H9 (cell line): ENCODE measurements around the gene DOK5. TPM values are rescaled to one million over a fixed set of nuclear protein-coding genes. Genes with fewer than 3 reads are reported as not detected.

ENCODE experiments used
- DNase-seq: peaks from one replicate; pipeline ENCODE4 v3.0.0-alpha.2; 2017
- H2AFZ ChIP-seq: one replicate; pipeline ENCODE4 v1.6.1; 2013; ENCODE audit warnings: mild to moderate bottlenecking, low read length, control low read depth, moderate library complexity
- H2AK5ac ChIP-seq: 2 replicates; pipeline ENCODE4 v1.6.1; 2013; ENCODE audit warnings: low read length, control low read depth, mixed read lengths; ENCODE audit not compliant: insufficient read length
- H2BK120ac ChIP-seq: one replicate; pipeline ENCODE4 v1.6.1; 2013; ENCODE audit warnings: low read depth, mild to moderate bottlenecking, low read length, control low read depth, inconsistent platforms; ENCODE audit not compliant: poor library complexity, severe bottlenecking
- H2BK12ac ChIP-seq: 2 replicates; pipeline ENCODE4 v1.6.1; 2013; ENCODE audit warnings: low read length, control low read depth, mixed read lengths, low read depth; ENCODE audit not compliant: insufficient read length
- H2BK15ac ChIP-seq: 2 replicates; pipeline ENCODE4 v1.6.1; 2013; ENCODE audit warnings: low read depth, low read length, control low read depth
- H2BK20ac ChIP-seq: one replicate; pipeline ENCODE4 v1.6.1; 2013; ENCODE audit warnings: low read depth, mild to moderate bottlenecking, low read length, control low read depth, inconsistent platforms; ENCODE audit not compliant: poor library complexity, severe bottlenecking
- H2BK5ac ChIP-seq: 2 replicates; pipeline ENCODE4 v1.6.1; 2013; ENCODE audit warnings: low read length, control low read depth, mixed read lengths; ENCODE audit not compliant: insufficient read length
- H3K14ac ChIP-seq: 2 replicates; pipeline ENCODE4 v1.6.1; 2013; ENCODE audit warnings: low read length, control low read depth; ENCODE audit not compliant: insufficient read depth
- H3K18ac ChIP-seq: 2 replicates; pipeline ENCODE4 v1.6.1; 2013; ENCODE audit warnings: low read depth, mild to moderate bottlenecking, mixed read lengths, low read length, control low read depth; ENCODE audit not compliant: insufficient read length
- H3K23ac ChIP-seq: 2 replicates; pipeline ENCODE4 v1.6.1; 2013; ENCODE audit warnings: low read length, control low read depth, mixed read lengths, low read depth; ENCODE audit not compliant: insufficient read length
- H3K23me2 ChIP-seq: 2 replicates; pipeline ENCODE4 v1.6.1; 2013; ENCODE audit warnings: low read depth, mild to moderate bottlenecking, mixed read lengths, low read length, control low read depth; ENCODE audit not compliant: insufficient read length, poor library complexity, severe bottlenecking
- H3K27ac ChIP-seq: 2 replicates; pipeline ENCODE4 v1.5.1; 2013; ENCODE audit warnings: low read length, control low read depth, mixed read lengths, low read depth; ENCODE audit not compliant: insufficient read length
- H3K27me3 ChIP-seq: 2 replicates; pipeline ENCODE4 v1.6.1; 2013; ENCODE audit warnings: low read length, control low read depth, inconsistent platforms; ENCODE audit not compliant: insufficient read depth
- H3K4ac ChIP-seq: 2 replicates; pipeline ENCODE4 v1.6.1; 2013; ENCODE audit warnings: low read depth, mild to moderate bottlenecking, control low read depth, inconsistent platforms, low read length, moderate library complexity
- H3K4me1 ChIP-seq: 2 replicates; pipeline ENCODE4 v1.6.1; 2013; ENCODE audit warnings: low read length, control low read depth, inconsistent platforms; ENCODE audit not compliant: insufficient read depth
- H3K4me2 ChIP-seq: 2 replicates; pipeline ENCODE4 v1.6.1; 2013; ENCODE audit warnings: low read length, control low read depth, mixed read lengths; ENCODE audit not compliant: insufficient read length, insufficient read depth
- H3K56ac ChIP-seq: 2 replicates; pipeline ENCODE4 v1.6.1; 2013; ENCODE audit warnings: low read depth, mild to moderate bottlenecking, mixed read lengths, low read length, control low read depth; ENCODE audit not compliant: insufficient read length
- H3K79me1 ChIP-seq: 2 replicates; pipeline ENCODE4 v1.6.1; 2013; ENCODE audit warnings: low read depth, mild to moderate bottlenecking, moderate library complexity, low read length, control low read depth, inconsistent platforms; ENCODE audit not compliant: insufficient read depth, poor library complexity, severe bottlenecking
- H3K79me2 ChIP-seq: 2 replicates; pipeline ENCODE4 v1.6.1; 2013; ENCODE audit warnings: low read length, control low read depth, inconsistent platforms; ENCODE audit not compliant: insufficient read depth
- H3K9ac ChIP-seq: 2 replicates; pipeline ENCODE4 v1.6.1; 2013; ENCODE audit warnings: low read length, control low read depth, mixed read lengths; ENCODE audit not compliant: insufficient read length; ENCODE audit errors: extremely low read depth
- H3K9me3 ChIP-seq: one replicate; pipeline ENCODE4 v1.6.1; 2013; ENCODE audit warnings: low read depth, low read length, inconsistent platforms; ENCODE audit not compliant: control insufficient read depth
- H3T11ph ChIP-seq: one replicate; pipeline ENCODE4 v1.6.1; 2013; ENCODE audit warnings: mild to moderate bottlenecking, low read length, control low read depth, inconsistent platforms
- H4K20me1 ChIP-seq: one replicate; pipeline ENCODE4 v1.6.1; 2013; ENCODE audit not compliant: control insufficient read depth, insufficient read length, insufficient read depth
- H4K5ac ChIP-seq: 2 replicates; pipeline ENCODE4 v1.6.1; 2013; ENCODE audit warnings: low read depth, mild to moderate bottlenecking, mixed read lengths, low read length, control low read depth; ENCODE audit not compliant: insufficient read length
- H4K8ac ChIP-seq: replicated peaks from 2 replicates; pipeline ENCODE4 v1.6.1; 2013; ENCODE audit warnings: low read length, control low read depth, mixed read lengths, low read depth; ENCODE audit not compliant: insufficient read length
- H4K91ac ChIP-seq: 2 replicates; pipeline ENCODE4 v1.6.1; 2013; ENCODE audit warnings: low read depth, mild to moderate bottlenecking, moderate library complexity, mixed read lengths, low read length, control low read depth; ENCODE audit not compliant: insufficient read length
- H3K27ac Mint-ChIP-seq, 3 experiments: 2 replicates in 2 of 3; 3 replicates in 1 of 3; pipeline ENCODE4 v1.8.0; 2020 to 2021; ENCODE audit warnings: mixed read lengths in 3 of 3, mild to moderate bottlenecking in 1 of 3, moderate library complexity in 1 of 3
- H3K27me3 Mint-ChIP-seq: 2 replicates; pipeline ENCODE4 v1.8.0; 2021; ENCODE audit warnings: low read depth, mild to moderate bottlenecking, moderate library complexity, mixed read lengths
- H3K36me3 Mint-ChIP-seq, 3 experiments: 2 replicates in 2 of 3; 3 replicates in 1 of 3; pipeline ENCODE4 v1.8.0; 2020 to 2021; ENCODE audit warnings: low read depth in 3 of 3, mixed read lengths in 3 of 3; ENCODE audit not compliant: insufficient read depth in 1 of 3
- H3K4me1 Mint-ChIP-seq, 2 experiments: 2 replicates each; pipeline ENCODE4 v1.8.0; 2020; ENCODE audit warnings: mixed read lengths in 2 of 2
- H3K4me3 Mint-ChIP-seq, 2 experiments: 2 replicates in 1 of 2; 3 replicates in 1 of 2; pipeline ENCODE4 v1.8.0; 2020 to 2021; ENCODE audit warnings: mild to moderate bottlenecking in 2 of 2, mixed read lengths in 2 of 2, moderate library complexity in 1 of 2
- H3K9me3 Mint-ChIP-seq, 2 experiments: 2 replicates in 1 of 2; 3 replicates in 1 of 2; pipeline ENCODE4 v1.8.0; 2020; ENCODE audit warnings: mild to moderate bottlenecking in 2 of 2, mixed read lengths in 2 of 2, moderate library complexity in 1 of 2
- WGBS: extraction: QIAGEN DNeasy Blood & Tissue Kit; methylation state at CpG from one replicate; pipeline ENCODE4 v1.1.7; 2013; ENCODE audit warnings: missing lambda C conversion rate, low lambda C conversion rate, mixed read lengths; ENCODE audit not compliant: insufficient read length; ENCODE audit errors: extremely low coverage; 5-methylcytosine and 5-hydroxymethylcytosine counted together
- total RNA-seq: library from RNA; stranded (reverse); gene quantifications from 2 replicates; pipeline ENCODE4 v1.2.1, GENCODE V29; 2021
- TF ChIP-seq, protein P1 (sequence below): fragments of 200-600 bp; sonication (generic); conservative IDR thresholded peaks from 3 replicates; pipeline ENCODE4 v1.8.0; 2021; ENCODE audit warnings: antibody characterized with exemption, mild to moderate bottlenecking

Gene DOK5
- total RNA-seq, 1 experiment from 2014 or later: 4.5 TPM

DNA sequence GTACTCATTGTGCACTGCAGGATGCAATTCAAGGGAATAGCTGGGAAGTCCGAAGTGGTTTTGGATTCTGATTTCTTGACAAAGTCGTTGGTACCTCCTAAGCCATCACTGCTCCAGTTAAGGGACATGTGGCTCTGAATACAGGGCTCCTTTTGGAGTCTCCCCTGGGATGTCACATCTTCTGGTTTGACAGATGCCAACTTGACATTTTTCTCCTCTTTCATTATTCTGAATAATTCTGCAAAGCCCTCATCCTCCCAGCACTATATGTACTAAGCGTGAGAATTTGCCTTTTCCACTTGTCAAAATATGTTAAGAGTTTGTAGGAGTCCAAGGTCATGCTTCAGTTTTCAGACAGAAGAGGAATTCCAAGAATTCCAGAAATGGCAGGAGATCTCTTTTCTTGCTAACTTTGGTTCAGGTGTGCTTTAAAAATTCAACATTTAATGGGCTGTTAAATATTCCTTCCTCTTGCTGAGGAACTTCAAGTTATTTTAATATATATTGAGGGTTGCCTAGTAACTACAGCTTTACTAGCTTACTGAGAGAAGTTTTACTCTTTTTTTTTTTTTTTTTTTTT lies 38.7 kb downstream of the DOK5 start:
- Histone ChIP-seq H3K4ac (no peak overlapping the region), H3K56ac (no peak overlapping the region), H4K5ac (no peak overlapping the region), H2AK5ac (no peak overlapping the region), H3K14ac (no peak overlapping the region; the same call in 1 of the 2 replicates), H3K23ac (no peak overlapping the region), H4K20me1 (no peaks in the 10 kb centered on the region), H3K27ac (peak overlapping the region; percentile 91), H3K27me3 (no peaks in the 10 kb centered on the region), H3K79me2 (no peaks in the 10 kb centered on the region), H3K18ac (no peak overlapping the region), H3K9ac (no peak overlapping the region), H3K79me1 (no peaks in the 10 kb centered on the region), H3K4me2 (no peak overlapping the region), H3K23me2 (no peaks in the 10 kb centered on the region), H3T11ph (no peak overlapping the region), H2BK12ac (no peak overlapping the region), H2BK20ac (no peak overlapping the region), H3K4me1 (peaks cover 9% of the 10 kb centered on the region; the same call in 1 of the 2 replicates), H4K91ac (no peak overlapping the region), H2BK120ac (no peak overlapping the region), H2BK15ac (no peak overlapping the region), H4K8ac (no peak overlapping the region), H2BK5ac (no peak overlapping the region), H3K9me3 (no peaks in the 10 kb centered on the region), H2AFZ (no peak overlapping the region)
- H3K27me3 Mint-ChIP-seq: no peaks in the 10 kb centered on the region
- 0 out of 5 replicates have a peak, but pooled peaks cover 0 to 7% of the 10 kb centered on the region in 2 experiments for H3K9me3 Mint-ChIP-seq
- no peak for DNase-seq
- WGBS: no CpG with 5 or more reads among the region's 3 CpGs
- H3K4me1 Mint-ChIP-seq: peaks cover 25 to 39% of the 10 kb centered on the region in 2 experiments
- H3K27ac Mint-ChIP-seq: peak overlapping the region in 2 of 3 experiments; percentile 65 to 79; a peak in 5 of 7 replicates
- TF ChIP-seq, protein P1, sequence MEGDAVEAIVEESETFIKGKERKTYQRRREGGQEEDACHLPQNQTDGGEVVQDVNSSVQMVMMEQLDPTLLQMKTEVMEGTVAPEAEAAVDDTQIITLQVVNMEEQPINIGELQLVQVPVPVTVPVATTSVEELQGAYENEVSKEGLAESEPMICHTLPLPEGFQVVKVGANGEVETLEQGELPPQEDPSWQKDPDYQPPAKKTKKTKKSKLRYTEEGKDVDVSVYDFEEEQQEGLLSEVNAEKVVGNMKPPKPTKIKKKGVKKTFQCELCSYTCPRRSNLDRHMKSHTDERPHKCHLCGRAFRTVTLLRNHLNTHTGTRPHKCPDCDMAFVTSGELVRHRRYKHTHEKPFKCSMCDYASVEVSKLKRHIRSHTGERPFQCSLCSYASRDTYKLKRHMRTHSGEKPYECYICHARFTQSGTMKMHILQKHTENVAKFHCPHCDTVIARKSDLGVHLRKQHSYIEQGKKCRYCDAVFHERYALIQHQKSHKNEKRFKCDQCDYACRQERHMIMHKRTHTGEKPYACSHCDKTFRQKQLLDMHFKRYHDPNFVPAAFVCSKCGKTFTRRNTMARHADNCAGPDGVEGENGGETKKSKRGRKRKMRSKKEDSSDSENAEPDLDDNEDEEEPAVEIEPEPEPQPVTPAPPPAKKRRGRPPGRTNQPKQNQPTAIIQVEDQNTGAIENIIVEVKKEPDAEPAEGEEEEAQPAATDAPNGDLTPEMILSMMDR: no peak
- no peak overlapping the region for H3K4me3 Mint-ChIP-seq
- H3K36me3 Mint-ChIP-seq: peaks cover 0 to 9% (median 6%) of the 10 kb centered on the region in 3 experiments; a peak in 5 of 7 replicates
